Ramos (cell line): Measurements from ENCODE around the gene MIA.

ENCODE experiments used
- in situ Hi-C: fragments of 300-500 bp; cut with MboI; formaldehyde crosslinking; loops from one replicate; pipeline ENCODE4 v1.14.3; 2022; ENCODE audit warnings: low sequenced_read_pairs; ENCODE audit not compliant: unreplicated experiment

MIA gene

DNA sequence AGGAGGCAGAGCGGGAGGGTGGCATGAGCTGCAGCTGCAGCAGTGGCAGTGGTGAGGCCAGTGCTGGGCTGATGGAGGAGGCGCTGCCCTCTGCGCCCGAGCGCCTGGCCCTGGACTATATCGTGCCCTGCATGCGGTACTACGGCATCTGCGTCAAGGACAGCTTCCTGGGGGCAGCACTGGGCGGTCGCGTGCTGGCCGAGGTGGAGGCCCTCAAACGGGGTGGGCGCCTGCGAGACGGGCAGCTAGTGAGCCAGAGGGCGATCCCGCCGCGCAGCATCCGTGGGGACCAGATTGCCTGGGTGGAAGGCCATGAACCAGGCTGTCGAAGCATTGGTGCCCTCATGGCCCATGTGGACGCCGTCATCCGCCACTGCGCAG, 25.7 kb downstream of the MIA start:
- in situ Hi-C loops = no loop called here

DNA sequence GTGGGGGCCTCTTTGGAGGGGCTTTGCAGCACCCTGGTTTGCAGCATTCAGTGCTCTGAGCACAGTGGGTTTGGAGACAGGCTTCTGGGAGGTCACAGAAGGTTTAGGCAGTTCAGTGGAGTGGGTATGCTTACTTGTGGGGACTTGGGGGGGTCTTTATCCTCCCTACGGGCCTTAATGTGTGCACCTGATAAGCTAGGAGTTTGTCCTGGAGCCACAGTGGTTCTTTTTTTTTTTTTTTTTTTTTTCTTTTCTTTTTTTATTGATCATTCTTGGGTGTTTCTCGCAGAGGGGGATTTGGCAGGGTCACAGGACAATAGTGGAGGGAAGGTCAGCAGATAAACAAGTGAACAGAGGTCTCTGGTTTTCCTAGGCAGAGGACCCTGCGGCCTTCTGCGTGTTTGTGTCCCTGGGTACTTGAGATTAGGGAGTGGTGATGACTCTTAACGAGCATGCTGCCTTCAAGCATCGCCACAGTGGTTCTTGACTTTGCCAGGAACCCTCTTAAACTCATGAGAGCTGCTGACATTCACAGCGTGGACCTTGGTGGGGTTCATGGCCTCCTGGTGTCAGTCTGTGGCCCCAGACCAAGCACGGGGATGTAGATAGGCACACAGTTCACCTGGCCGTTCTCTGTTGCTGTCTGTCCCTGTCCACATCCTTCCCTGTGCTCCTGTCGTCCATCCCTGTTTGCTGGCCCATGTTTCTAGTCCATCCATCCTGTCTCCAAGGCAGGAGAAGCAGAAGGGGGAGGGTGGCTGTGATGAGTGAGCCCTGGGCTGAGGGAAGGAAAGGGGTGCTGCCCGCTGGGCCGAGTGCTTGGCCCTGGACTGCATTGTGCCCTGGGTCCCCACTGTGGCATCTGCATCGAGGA, 26.3 kb downstream of the MIA start:
- in situ Hi-C loops = no loop called here

DNA sequence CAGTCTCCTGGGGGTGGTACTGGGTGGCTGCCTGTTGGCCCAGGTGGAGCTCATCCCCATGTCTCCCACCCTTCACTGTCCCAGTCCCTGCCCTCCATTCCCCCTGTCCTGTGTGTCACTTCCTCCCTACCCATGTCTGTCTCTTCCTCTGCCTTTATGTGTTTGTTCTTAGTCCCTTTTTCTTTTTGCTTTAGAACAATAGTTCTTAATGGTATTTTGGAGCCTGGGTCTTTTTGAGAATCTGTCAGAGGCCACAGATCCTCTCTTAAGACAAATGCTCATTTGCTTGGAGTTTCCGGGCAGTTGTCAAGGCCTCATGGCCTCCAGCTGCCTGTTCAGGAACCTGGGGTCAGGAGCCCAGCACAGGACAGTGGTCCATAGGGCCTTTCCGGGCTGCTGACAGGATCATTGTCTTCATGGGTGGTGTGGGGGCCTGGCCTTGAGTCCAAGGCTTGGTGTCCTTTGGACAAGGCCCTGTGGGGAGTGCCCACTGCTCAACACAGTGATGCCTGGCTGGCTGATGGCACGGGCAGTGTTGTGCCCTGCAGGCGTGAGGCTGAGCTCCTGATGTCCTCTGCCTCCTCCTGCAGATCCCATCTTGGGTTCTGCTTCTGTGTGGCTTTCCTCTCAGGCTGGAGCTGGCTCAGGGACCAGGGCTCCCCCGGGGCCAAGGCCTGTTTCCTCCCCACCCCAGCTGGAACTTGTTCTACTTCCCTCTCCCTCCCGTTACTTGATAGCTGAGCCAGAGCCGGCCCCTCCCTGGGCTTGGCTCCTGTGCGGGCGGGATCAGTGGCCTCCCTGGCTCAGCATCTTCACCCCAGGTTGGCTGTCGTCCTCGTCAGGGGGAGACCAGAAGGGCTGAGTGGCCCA, 27.2 kb downstream of the MIA start:
- in situ Hi-C loops = no loop called here

DNA sequence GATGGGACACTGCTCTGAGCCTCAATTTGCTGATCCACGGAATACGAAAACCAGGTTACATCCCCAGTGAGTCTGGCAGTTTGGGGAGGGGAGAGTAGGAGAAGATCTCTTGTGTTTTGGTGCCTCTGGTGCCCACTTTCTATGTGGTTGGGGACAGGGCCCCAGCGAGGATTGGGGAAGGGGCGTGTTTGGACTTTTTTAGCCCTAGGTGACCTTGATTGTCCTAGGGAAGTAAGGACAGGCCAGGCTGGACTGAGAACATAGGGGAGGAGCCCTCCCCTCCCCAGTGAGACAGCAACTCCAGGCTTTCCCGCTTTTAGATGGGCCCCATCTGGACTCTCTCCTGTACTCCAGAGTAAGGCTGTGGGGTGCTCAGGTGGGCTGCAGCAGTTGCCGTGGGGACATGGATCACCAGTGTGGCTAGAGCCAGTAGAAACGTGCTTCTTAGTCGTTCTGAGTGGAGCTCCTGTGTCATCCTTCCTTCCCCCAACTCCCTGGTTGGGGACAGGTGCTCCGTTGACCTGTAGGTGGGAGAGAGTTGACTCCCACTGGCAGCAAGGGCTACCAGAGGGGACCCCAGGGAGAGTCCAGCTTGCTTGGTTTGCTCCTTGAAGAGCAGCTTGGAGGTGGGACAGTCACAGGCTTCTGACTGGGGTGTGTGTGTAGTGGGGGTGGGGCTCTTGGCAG, 28.0 kb downstream of the MIA start:
- in situ Hi-C loops = no loop called here

DNA sequence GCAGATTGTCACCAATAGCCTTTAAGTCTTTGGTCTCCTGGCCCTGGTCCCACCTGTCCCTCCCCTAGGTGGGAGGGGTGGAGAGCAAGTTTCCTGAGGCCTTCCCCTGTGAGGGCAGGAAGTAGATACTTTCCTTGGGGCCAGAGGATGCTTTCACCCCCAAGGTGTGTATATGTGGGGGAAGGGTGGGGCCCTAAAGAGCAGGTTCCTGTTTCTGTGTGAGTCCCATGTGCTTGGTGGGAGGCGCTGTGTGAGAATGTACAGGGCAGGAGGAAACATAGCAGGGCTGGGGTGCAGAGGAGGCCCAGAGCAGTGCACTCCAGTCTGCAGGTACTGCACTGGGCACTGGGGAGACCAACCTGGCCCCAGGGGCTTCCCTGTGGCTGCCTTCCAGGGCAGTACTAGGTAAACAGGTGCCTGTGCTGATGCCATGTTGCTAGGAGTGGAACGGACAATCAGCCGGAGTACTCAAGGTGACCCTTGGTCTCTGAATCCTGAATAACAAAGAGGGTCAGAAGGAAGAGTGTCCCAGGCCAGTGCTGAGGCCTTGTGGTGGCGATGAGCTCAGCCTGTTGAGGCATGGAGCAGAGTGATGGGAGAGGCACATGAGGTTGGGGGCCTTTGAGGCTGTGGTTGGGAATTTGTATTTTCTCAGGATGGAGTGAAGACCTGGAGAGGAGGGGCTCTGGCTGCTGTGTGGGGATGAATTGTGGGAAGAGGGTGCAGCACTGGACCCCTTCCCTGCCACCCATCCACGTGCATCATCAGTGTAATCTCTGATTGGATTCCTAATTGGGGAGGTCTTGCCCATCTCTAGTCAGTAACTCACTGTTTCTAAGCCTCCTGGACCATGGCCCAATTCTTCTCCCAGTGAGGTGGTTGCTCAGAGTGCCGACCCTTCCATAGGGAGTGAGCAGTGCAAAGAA, 28.8 kb downstream of the MIA start:
- in situ Hi-C loops = no loop called here

DNA sequence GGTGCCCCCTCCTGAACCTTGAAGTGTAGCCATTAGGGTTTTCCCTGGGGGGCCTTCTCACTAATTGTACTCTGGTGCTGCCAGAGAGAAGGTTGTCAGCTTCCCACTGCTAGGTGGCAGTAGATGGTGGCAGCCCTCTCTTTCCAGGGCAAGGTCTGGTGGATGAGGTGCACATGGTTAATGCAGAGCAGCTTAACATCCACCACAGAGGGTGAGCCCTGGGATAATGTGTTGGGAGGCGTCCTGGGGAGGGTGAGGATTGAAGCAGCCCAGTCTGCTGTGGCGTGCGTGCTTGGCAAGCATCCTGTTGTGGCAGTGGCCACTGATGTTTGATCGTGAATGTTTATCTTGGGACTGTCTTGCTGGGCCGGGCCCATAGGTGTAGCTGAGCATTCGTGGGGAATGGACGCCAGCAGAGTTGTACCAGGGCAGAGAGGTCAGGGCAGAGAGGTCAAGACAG, 29.5 kb downstream of the MIA start:
- in situ Hi-C loops = loop anchor here (5.0 kb wide), 1 partner anchor 58 kb away; no protein-coding TSS in a partner anchor

DNA sequence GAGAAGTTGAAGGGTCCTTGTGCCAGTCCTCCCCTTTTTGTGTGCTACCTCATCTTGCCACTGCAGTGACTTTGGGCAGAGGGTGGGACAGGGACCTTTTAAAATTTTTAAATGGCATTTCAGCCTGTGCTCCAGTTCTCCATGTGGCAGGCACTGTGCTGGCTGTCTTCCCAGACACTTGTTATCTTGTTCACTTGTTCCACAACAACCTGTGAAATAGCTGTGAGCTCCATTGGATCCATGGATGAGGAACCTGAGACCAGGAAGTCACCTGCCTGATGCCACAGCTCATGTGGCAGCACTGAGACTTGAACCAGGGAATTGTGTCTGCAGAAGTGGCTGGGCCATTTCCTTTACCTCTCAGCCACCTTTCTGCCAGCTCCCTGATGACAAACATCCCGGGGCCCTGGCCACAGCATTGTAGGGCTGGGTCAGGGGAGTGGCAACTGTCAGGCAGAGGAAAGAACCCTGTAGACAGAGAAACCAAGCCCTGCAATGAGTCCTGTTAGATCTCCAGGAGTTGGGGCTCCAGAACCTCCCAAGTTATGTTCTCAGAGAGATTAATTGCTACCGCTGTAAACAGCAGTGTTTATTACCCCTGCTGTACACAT, 30.0 kb downstream of the MIA start:
- in situ Hi-C loops = loop anchor here (5.0 kb wide), 1 partner anchor 58 kb away; no protein-coding TSS in a partner anchor

DNA sequence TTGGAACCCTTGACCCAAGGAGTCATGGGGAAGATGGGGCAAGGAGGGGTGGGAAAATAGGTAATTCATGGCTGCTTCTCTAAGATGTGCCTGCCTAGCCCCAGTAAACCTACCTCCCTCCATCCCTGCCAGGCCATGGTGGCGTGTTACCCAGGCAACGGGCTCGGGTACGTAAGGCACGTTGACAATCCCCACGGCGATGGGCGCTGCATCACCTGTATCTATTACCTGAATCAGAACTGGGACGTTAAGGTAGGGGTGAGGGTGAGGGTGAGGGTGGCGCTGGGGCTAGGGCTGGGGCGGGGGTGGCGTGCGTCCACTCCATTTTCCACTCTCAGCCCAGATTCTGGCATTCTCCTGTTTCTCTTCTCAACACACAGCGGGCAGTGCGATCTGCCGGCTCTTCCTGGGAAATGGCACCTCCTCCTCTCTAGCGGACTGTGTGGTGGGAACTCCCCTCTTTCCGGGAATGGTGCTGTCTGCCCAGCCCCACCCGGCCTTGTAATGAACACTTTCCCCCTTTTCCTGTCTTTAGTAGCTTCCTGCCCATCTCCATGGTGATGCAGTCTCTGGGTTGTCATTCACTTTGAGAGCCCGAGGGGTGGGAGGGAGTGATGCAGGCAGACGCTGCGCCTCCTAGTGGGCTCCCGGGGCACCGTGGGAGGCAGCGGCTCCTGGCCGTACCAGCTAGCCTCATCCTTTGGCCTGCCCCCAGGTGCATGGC, 31.3 kb downstream of the MIA start:
- in situ Hi-C loops = loop anchor here (5.0 kb wide), 1 partner anchor 59 kb away; no protein-coding TSS in a partner anchor

DNA sequence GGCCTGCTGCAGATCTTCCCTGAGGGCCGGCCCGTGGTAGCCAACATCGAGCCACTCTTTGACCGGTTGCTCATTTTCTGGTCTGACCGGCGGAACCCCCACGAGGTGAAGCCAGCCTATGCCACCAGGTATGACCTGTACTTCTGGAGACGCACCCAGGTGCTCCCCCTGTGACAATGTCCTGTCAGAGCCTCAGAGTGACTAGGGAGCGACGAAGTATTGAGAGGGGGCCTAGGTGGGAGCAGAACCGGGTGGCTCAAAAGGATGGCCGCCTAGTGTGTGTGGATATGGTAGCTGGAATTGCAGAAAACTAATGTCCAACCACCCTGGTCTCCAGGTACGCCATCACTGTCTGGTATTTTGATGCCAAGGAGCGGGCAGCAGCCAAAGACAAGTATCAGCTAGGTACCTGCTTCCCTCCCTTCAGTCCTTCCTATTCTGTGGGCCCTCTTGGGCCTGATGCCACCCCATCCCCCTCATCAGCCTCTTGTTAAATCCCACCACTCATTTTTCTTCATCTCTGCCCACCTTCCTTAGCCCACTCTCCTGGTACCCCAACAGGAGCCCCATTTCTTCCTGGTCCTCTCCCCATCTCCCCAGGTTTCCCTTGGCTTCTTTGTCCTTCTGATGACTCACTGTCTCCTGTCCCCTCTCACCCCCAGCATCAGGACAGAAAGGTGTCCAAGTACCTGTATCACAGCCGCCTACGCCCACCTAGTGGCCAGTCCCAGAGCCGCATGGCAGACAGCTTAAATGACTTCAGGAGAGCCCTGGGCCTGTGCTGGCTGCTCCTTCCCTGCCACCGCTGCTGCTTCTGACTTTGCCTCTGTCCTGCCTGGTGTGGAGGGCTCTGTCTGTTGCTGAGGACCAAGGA, 32.1 kb downstream of the MIA start:
- in situ Hi-C loops = loop anchor here (5.0 kb wide), 1 partner anchor 60 kb away; no protein-coding TSS in a partner anchor

DNA sequence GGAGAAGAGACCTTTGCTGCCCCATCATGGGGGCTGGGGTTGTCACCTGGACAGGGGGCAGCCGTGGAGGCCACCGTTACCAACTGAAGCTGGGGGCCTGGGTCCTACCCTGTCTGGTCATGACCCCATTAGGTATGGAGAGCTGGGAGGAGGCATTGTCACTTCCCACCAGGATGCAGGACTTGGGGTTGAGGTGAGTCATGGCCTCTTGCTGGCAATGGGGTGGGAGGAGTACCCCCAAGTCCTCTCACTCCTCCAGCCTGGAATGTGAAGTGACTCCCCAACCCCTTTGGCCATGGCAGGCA, 32.7 kb downstream of the MIA start:
- in situ Hi-C loops = loop anchor here (5.0 kb wide), 1 partner anchor 61 kb away; no protein-coding TSS in a partner anchor

DNA sequence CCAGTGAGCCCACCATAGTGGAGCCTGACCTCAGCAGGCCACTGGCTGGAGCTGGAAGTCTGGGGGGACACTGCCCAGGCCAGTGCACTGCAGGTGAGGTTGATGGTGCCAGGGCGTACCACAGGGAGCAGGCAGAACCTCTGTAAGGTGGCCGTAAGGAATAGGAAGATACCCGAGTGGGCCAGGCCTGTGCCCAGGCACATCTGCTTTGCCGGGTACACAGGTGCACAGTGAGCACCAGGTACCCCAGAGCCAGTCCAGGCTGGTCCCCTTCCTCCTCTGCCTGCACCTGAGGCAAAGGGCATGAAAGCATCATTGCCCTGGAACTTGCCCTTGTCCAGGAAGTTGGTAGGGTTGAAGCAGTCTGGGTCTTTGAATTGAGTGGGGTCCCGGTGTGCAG, 33.2 kb downstream of the MIA start:
- in situ Hi-C loops = loop anchor here (5.0 kb wide), 1 partner anchor 61 kb away; no protein-coding TSS in a partner anchor

DNA sequence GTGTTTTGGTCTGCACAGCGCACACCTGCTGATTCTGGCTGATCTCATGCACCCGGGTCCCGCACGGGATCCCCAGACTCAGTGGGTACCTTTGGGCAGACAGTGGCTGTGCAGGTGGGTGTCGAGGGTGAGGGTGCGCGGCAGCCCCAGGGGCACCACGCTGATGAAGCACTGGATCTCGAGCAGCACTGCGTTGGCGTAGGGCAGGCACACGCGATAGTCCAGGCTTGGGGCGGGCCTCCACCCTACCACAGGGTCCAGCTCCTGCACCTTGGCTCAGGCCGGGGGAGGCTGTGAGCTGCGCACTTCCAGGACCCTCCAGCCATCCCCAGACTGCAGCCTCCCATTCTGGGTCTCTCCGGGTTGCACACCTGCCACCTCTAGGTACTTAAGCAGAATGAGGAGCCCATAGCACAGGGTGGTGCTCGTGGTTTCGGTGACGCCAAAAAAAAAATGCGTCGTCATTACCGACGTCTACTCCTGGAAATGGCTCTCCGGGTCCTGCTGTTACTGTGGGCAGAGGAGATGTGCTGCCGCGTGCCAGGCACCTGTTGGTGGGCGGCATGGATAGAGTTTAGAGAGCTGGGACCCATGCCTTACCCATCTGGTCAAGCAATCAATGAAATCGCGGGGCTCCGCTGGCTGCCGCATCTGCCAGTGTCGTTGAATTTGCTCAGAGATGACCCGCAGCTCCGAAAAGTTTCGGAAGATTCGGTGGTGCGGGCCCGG, 34.2 kb downstream of the MIA start:
- in situ Hi-C loops = loop anchor here (5.0 to 10.0 kb wide), 2 partner anchors 62 to 155 kb away; no protein-coding TSS in a partner anchor

DNA sequence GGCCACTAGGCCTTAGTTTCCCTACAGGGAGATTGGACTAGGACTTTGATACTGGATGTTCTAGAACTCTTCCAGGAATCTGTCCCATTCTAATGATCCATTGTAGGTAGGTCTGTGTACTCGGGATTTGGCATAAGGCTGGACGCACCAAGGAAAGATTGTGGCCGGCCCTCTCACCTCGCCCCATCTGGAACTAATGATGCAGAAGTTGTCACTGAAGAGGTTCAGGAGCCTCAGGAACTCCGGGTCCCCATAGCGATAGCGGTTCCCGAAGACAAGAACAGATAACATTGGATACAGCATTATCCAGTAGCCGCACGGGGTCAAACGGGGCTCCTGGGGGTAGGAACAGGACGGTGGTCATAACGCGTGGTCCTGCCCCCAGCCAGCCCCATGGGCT, 34.8 kb downstream of the MIA start:
- in situ Hi-C loops = loop anchor here (10.0 kb wide), 1 partner anchor 155 kb away; no protein-coding TSS in a partner anchor

DNA sequence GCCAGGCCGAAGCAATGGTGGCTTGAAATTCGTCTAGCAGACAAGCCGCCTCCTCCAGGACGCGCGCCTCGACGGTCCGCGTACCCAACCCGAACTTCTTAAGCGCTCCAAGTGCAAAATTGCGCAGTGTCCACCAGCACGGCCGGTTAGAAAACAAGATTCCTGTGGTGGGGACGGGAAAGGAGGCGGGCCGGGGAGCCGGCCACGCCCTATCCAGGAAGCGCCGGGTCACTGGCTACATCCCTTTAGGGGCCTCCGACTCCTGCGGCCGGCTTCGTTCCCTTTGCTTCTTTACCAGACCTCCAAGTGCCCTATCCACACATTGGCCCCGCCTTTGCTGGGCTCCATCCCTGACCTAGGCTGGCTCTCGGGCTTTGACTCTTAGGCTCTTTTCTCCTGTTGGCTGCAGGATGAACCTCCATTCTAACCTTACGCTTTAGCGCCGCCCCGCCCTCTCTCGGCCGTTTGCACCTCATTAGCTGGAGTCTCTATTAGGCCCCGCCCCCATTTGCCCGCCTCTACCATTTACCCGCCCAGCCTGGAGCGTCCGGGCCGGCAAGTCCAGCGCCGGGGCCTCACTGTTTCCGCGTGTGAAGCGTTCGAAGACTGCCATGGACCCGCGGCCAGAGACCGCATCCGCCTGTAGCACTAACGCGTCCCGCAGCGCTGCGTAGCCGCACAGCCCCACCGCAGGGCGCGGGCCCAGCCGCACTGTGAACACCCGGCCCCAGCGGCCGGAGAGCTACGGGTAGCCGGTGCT, 35.5 kb downstream of the MIA start:
- in situ Hi-C loops = loop anchor here (10.0 kb wide), 1 partner anchor 156 kb away; no protein-coding TSS in a partner anchor

DNA sequence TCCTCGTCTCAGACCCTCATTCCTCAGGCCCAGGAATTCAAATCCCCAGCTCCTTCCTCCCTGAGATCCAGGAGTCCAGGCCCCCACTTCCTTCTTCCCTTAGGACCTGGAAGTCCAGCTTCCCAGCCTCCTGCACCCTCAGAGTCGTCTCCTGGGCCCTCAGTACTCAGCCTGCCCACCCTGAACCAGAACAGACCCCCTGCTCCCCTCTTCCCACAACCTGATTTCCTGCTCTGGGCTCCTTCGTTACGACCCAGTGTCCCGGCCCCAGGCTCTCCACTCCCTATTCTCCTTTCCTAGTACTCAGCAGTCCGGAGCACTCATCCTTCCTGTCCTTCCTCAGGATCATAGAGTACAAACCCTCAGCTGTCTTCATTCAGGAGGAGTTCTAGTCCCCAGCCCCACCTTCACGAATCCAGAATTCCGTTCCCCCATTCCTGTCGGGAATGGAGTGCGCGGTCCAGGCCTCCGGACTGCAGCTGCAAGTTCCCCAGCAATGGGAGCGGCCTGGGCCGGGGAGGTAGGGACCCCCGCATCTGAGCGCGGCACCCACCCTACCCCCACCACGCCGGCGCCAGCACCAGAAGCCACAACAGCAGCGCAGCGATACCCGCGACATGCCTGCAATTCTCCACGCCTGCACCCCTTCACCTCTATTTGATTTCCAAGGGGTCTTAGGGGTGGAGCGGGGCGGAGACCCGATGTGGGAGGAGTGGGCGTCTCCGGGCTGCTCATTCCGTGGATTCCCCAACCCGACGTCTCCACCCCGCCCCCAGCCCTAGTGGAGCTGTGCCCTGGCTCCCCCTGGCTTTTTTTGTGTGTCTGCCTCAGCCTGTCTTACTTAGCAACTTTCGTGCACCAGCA, 36.4 kb downstream of the MIA start:
- in situ Hi-C loops = loop anchor here (10.0 kb wide), 1 partner anchor 157 kb away; no protein-coding TSS in a partner anchor
